Ishikawa (cell line): ENCODE measurements around the gene ANKRD65.

ENCODE experiments used
- CEBPB ChIP-seq: IDR thresholded peaks from 2 replicates; pipeline ENCODE4 v1.6.1; 2012
- EP300 ChIP-seq: IDR thresholded peaks from 2 replicates; pipeline ENCODE4 v1.6.1; 2012; ENCODE audit warnings: borderline replicate concordance
- MAX ChIP-seq: IDR thresholded peaks from 2 replicates; pipeline ENCODE4 v1.6.1; 2012
- NFIC ChIP-seq: IDR thresholded peaks from 2 replicates; pipeline ENCODE4 v1.6.1; 2012
- RAD21 ChIP-seq: IDR thresholded peaks from 2 replicates; pipeline ENCODE4 v1.6.1; 2012; ENCODE audit warnings: low read depth
- REST ChIP-seq: IDR thresholded peaks from 2 replicates; pipeline ENCODE4 v1.6.1; 2012; ENCODE audit warnings: low read depth, mild to moderate bottlenecking
- TAF1 ChIP-seq: IDR thresholded peaks from 2 replicates; pipeline ENCODE4 v1.6.1; 2012; ENCODE audit warnings: low read depth, mild to moderate bottlenecking
- TCF12 ChIP-seq: IDR thresholded peaks from 2 replicates; pipeline ENCODE4 v1.6.1; 2012; ENCODE audit warnings: low read depth
- USF1 ChIP-seq: IDR thresholded peaks from 2 replicates; pipeline ENCODE4 v1.6.1; 2012
- YY1 ChIP-seq: IDR thresholded peaks from 2 replicates; pipeline ENCODE4 v1.6.1; 2012; ENCODE audit warnings: low read depth
- ZBTB7A ChIP-seq: IDR thresholded peaks from 2 replicates; pipeline ENCODE4 v1.6.1; 2012; ENCODE audit warnings: low read depth

GRCh38 chr1:1424707-1425106 is 3.6 kb upstream of the ANKRD65 start:
- TF ChIP-seq TCF12 (no peak), EP300 (no peak), NFIC (no peak), RAD21 (no peak), CEBPB (no peak), TAF1 (no peak), REST (no peak), MAX (no peak), YY1 (no peak), ZBTB7A (no peak), USF1 (no peak)
